NT2/D1 (cell line): Measurements from ENCODE around the gene GRPR.

Experiments used
- YY1 ChIP-seq: IDR thresholded peaks from 2 replicates; pipeline ENCODE4 v1.6.1; 2011; ENCODE audit not compliant: insufficient read length, insufficient read depth
- ZNF274 ChIP-seq: IDR thresholded peaks from 2 replicates; pipeline ENCODE4 v1.6.1; 2011; ENCODE audit warnings: mild to moderate bottlenecking, low read depth, low read length

DNA sequence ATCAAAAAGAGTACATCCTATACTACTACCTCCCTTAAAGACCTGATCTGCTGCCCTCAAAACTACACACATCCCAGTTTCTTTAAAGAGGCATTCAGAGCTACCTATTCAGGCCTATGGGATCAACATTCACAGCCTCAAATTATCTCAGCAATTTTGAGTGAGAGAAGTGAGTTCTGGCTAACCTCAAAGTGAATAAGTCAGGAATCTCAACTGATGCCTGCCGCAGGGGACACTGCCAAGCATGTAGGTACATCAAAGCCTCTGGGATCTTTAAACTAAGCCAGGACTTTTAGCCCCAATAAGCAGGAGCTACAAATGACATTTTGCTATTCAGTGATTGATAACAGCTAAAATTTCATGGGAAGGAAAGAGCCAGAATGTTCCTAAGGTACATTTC, 11.6 kb downstream of the GRPR start:
- TF ChIP-seq ZNF274 (no peak), YY1 (no peak)
